Measurements from ENCODE around the gene RGS17.
A peak's percentile ranks its signal among the peaks of the same experiment; 100 is the strongest.
"Not testable (repeated sequence)": the region's sequence is repeated elsewhere in the genome, so short reads cannot be mapped to it uniquely, and the experiment has no call there.

The RGS17 gene

DNA sequence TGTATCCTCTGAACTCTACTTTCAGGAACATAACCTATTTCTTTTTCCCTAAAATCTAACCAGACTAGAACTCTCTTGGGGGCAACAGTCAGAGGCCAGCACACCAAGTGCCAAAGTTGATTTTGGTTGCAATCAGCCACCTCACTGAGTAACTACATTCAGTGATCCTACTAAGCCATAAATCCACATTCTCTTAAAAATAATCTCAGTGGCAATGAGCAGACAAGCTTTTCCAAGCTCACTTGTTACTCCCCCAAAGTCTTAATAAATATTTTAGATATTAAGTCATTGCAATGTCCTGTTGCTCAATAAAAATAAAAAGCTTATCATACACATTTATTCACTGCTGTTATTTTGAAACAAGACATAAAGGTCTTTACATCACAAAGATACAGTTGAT is 9.8 kb downstream of the RGS17 start:
- DNase-seq = peak; percentile 52

DNA sequence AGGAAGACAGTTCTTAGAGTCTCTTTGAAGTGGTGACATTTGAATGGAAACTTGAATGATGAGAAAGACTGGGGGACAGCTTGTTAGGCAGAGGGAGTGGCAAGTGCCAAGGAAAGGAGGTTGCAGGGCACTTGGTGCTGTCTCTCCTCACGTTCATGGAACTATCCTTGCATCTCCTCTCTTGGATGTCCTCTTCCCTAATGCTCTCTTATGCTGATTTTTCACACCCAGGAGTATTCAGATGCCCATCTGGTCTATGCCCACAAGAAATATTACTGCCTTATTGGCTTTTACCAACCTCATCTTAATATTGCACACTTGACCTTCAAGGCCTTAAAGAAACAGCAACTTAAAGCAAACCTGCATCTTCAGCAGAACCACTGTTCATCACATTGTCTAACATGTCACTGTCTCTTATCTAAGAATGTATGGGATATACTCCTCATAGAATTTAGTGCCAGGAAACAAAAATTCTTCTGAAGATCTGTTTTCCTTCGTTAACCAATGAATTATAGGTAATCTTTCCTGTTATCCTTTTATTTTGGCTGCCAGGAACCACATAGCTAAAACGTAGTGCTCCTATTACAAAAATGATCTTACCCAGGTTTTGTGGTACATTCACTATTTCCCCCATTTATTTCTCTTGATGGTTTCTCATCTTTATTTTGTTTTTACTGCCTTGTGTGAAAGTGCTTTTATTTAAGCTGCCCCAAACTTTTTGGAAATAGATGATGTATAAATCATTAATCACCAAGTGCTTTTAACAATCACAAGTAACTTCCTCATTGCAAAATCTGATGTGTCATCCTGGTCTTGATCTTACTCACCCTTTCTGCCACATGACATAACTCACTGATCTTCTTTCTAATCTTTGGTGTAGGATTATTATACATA is 12.8 kb downstream of the RGS17 start:
- DNase-seq = peak; percentile 60

GRCh38 chr6:153111082-153111481 is 20.0 kb downstream of the RGS17 start:
- not testable (repeated sequence) for DNase-seq

DNA sequence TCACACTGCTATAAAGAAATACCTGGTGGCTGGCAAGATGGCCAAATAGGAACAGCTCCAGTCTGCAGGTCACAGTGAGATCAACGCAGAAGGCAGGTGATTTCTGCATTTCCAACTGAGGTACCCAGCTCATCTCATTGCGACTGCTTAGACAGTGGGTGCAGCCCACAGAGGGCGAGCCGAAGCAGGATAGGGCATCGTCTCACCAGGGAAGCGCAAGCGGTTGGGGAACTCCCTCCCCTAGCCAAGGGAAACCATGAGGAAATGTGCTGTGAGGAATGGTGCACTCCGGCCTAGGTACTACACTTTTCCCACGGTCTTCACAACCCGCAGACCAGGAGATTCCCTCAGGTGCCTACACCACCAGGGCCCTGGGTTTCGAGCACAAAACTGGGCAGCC is 20.5 kb downstream of the RGS17 start:
- DNase-seq = not testable (repeated sequence)

DNA sequence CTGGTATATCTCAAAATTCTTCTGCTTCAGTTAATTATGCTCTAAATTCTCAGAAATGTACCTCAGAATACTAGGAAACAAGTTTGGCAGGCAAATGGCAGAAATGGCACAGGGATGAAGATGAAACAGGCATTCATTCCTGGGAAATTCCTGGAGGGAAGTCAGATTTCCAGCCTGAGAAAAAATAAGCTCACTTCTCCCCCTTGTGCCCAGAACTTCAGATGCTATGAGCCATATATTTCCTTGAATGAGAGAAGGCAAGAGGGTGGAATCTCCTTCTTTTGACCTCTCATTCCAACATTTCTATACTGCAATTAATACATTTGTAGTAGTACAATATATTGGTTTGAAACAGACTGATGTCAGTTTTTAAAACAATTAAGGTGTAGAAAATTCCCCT is 22.8 kb downstream of the RGS17 start:
- peak; percentile 22 for DNase-seq

DNA sequence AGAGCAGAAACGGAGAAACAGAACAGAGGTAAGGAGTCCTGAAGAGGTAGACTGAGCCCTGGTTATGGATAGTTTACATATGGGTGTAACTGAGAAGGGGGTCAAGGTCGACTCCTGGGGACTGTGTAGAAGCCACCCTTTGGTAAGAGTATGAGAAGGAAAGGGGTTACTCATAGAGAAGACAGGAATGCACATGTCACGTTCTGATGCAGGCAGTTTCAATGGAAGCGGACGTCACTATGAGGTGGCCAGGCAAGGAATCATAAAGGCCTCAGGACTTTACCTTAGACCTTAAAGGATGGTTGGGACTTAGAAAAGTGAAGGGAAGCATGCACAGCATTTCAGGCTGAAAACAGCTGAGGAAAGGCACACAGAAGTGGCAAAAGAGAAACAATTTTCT is 25.1 kb downstream of the RGS17 start:
- no peak for DNase-seq

GRCh38 chr6:153104220-153104619 is 26.9 kb downstream of the RGS17 start:
- no peak for DNase-seq

- DNase-seq = no peak
Observed at GRCh38 chr6:153103319-153103655, 27.8 kb downstream of the RGS17 start.

DNA sequence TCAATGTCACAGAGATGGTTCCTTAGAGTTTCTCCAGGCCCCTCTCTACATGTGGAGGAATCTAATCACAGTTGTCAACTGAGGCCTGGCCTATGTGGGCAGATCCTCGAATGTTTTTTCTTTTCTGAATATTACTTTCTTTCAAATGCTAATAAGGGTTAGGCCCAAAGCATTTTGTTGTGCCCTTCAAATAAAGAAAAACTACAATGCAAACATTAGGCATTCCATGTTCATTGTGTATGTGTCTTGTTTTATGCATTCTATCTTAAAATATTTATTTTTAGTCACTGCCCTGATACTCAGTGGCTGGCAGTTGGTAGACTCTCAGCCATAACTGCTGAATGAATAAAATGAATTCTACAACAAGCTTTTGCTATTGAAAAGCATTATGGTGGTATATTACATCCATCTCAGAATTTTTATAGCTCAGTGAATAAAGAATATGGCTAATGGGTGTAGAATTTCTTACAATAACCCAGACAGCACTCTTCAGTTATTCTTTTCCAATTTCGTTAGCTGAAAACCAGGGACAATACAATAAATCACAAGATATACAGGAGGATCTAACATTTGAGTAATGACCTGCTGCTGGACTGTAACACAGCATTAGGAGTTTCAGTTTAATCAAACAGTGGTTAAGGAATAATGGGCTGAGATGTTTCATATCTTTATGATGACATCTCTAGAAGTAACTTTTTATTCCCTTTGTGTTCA is 28.3 kb downstream of the RGS17 start:
- DNase-seq = no peak

GRCh38 chr6:153101461-153101860 is 29.6 kb downstream of the RGS17 start:
- DNase-seq = no peak

DNA sequence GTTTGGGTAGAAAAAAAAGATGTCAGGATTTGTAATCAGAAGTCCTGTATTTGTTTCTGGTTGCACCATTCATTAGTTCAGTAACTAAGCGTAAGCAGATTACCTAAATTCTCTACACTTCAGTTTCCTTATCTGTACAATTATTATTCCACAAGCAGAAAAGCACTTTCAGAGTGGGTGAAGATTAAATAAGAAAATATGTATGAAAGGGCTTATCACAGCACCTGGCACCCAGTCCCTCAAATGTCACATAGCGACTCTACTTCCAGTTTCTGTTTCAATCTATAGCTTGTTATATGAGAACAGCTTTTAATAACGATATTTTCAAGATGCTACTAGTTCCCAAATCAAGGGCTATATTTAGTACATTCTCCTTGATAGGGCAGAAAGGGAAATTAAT is 31.4 kb downstream of the RGS17 start:
- DNase-seq = no peak

DNA sequence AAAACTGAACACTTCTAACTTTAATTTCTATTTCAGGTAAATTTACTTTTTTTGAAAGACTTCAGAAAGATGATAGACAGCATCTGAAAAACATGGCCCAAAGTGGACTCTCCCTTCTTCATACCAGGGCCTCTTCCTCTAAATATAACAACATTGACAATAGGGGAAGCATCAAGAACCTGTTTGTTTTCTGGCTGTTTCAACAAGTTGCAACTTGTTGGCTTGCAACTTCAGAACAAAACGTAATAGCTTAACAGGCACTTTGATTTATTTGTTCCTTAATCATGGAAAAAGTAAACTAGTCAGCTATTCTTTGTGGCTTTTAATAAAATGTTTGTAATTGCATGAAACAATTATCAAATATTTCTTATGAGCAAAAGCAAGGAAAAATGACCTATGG is 34.3 kb downstream of the RGS17 start:
- DNase-seq = no peak

- DNase-seq = no peak
Observed at GRCh38 chr6:153096031-153096430, 35.1 kb downstream of the RGS17 start.

- peak; percentile 60 for DNase-seq
Observed at GRCh38 chr6:153092082-153093013, 38.7 kb downstream of the RGS17 start.

DNA sequence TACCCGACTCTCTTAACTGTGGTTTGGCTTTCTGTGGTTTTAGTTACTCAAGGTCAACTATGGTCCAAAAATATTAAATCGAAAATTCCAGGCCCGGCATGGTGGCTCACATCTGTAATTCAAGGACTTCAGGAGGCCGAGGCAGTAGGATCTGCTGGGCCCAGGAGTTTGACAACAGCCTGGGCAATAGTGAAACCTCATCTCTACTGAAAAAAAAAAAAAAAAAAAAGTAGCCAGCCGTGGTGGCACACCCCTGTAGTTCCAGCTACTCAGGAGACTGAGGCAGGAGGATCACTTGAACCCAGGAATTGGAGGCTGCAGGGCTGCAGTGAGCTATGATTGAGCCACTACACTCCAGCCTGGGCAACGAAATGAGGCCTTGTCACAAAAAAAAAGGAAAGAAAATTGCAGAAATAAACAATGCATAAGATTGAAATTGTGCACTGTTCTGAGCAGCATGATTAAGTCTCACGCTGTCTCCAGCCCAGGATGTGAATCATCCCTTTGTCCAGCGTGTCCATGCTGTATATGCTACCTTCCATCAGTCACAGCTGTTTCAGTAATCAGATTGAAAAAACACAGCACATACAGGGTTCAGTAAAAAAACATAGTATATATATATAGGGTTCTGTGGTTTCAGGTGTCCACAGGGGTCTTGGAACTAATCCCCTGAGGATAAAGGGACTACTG is 40.7 kb downstream of the RGS17 start:
- peak; percentile 54 for DNase-seq

- DNase-seq = no peak
Observed at GRCh38 chr6:153088796-153089195, 42.3 kb downstream of the RGS17 start.

- DNase-seq = no peak
Observed at GRCh38 chr6:153087436-153087835, 43.6 kb downstream of the RGS17 start.

GRCh38 chr6:153086225-153086990 is 44.7 kb downstream of the RGS17 start:
- no peak for DNase-seq

GRCh38 chr6:153085239-153085638 is 45.8 kb downstream of the RGS17 start:
- no peak for DNase-seq

DNA sequence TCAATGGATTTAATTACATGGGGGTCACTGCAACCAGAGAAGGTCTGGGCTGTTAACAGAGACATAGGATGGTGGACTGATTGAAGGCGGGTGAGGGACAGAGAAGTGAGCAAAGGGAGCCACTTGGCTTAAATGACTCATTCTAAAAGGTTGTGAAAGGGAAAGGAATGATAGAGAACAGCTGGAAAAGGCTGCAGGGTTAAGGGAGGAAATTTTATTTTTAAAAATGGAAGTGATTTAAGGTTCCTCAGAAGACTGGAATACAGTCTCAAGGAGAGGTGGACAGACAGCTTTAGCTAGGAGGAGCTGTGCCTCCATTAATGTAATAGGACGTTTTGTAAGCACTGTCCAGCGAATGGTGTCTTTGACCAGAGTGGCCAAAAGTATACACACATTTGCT is 46.7 kb downstream of the RGS17 start:
- DNase-seq = no peak

GRCh38 chr6:153083869-153084268 is 47.2 kb downstream of the RGS17 start:
- no peak for DNase-seq

- no peak for DNase-seq
Observed at GRCh38 chr6:153081914-153082313, 49.2 kb downstream of the RGS17 start.

Data from NCI-H226 (cell line).